ENCODE measurements around the gene MRPS10.

MRPS10 gene

DNA sequence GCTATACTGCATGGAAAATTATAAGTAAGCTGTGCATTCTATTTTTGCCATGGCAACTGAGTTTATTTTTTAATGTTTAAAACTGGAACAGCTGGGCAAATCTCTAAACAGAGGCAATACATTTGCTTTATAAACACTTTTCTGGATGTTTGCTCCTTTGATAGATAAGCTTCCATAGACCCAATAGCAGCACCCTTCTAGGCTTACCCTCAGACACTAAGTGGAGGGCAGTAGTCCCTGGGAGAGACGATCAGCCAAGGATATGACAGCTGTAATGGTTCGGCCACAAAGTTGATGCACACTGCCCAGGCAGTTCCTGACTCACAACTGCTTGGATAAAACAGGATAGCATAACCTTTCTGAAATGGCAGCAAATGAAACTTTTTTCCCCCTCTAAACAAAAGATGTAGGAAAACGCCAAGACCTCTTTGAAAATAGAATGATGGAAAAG lies 8.5 kb upstream of the MRPS10 start:
- DNase-seq = no peak
- H3K27me3 ChIP-seq = no peaks in the 10 kb centered on the region
- intact Hi-C loops (cut with DNase I; ENCODE audit: low total_unique reads) = loop anchor here (10.0 kb wide), 1 partner anchor 291 kb away; no protein-coding TSS in a partner anchor
- H3K27ac ChIP-seq = no peak overlapping the region
- no peaks in the 10 kb centered on the region for H3K9me3 ChIP-seq
- H3K36me3 ChIP-seq = peaks cover 0 to 17% (median 0%) of the 10 kb centered on the region in 3 donors
- no peaks in the 10 kb centered on the region for H3K4me1 ChIP-seq
- TF ChIP-seq, protein P1, sequence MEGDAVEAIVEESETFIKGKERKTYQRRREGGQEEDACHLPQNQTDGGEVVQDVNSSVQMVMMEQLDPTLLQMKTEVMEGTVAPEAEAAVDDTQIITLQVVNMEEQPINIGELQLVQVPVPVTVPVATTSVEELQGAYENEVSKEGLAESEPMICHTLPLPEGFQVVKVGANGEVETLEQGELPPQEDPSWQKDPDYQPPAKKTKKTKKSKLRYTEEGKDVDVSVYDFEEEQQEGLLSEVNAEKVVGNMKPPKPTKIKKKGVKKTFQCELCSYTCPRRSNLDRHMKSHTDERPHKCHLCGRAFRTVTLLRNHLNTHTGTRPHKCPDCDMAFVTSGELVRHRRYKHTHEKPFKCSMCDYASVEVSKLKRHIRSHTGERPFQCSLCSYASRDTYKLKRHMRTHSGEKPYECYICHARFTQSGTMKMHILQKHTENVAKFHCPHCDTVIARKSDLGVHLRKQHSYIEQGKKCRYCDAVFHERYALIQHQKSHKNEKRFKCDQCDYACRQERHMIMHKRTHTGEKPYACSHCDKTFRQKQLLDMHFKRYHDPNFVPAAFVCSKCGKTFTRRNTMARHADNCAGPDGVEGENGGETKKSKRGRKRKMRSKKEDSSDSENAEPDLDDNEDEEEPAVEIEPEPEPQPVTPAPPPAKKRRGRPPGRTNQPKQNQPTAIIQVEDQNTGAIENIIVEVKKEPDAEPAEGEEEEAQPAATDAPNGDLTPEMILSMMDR (IDR thresholded peaks at IDR 0.05) = no peak
- no peak overlapping the region for H3K4me3 ChIP-seq

DNA sequence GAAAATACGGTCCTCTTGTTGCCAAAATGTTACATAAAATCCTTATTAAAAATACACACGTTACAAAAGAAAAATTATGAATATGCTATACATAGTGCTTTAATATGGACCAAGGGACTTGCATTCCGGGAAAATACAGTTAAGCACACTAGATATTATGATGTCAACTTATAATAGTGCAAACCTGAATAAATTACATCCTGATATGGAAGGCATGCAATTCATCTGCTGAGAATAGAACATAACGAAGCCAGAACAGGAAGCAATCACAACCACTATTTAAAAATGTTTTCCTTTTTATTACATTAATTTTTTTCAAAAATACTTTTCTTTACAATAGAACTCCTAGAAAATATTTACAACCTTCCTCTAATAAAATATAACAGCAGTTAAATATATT lies 7.8 kb upstream of the MRPS10 start:
- intact Hi-C loops (cut with DNase I; ENCODE audit: low total_unique reads) = loop anchor here (10.0 kb wide), 1 partner anchor 291 kb away; no protein-coding TSS in a partner anchor
- DNase-seq = no peak
- H3K27ac ChIP-seq = no peak overlapping the region

DNA sequence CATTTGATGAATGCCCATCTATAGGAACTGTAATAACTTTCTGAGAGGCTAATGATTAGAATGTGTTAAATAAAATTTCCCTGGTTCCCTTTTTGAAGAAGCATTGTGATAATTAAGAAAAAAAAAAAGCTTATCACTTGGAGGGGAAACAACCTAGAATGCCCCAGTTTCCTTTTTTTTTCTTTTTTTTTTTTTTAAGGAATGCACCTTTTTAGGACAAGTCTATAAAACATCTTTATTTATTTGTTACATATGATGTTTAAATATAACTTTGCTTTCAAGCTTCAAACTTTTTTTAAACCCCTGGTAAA lies 7.3 kb upstream of the MRPS10 start:
- no peak for DNase-seq
- H3K4me3 ChIP-seq = no peak overlapping the region
- no peaks in the 10 kb centered on the region for H3K9me3 ChIP-seq
- TF ChIP-seq, protein P1 (IDR thresholded peaks at IDR 0.05) = no peak
- no peak overlapping the region for H3K27ac ChIP-seq
- no peaks in the 10 kb centered on the region for H3K4me1 ChIP-seq
- no peaks in the 10 kb centered on the region for H3K27me3 ChIP-seq
- intact Hi-C loops (cut with DNase I; ENCODE audit: low total_unique reads) = loop anchor here (10.0 kb wide), 1 partner anchor 290 kb away; no protein-coding TSS in a partner anchor
- peaks cover 0 to 17% (median 0%) of the 10 kb centered on the region in 3 donors for H3K36me3 ChIP-seq

More for the DNA sequence above, 7.8 kb upstream of the MRPS10 start:
- TF ChIP-seq, protein P1 (IDR thresholded peaks at IDR 0.05) = no peak
- Histone ChIP-seq H3K36me3 (peaks cover 0 to 17% (median 0%) of the 10 kb centered on the region in 3 donors), H3K9me3 (no peaks in the 10 kb centered on the region), H3K4me3 (no peak overlapping the region), H3K4me1 (no peaks in the 10 kb centered on the region), H3K27me3 (no peaks in the 10 kb centered on the region)

DNA sequence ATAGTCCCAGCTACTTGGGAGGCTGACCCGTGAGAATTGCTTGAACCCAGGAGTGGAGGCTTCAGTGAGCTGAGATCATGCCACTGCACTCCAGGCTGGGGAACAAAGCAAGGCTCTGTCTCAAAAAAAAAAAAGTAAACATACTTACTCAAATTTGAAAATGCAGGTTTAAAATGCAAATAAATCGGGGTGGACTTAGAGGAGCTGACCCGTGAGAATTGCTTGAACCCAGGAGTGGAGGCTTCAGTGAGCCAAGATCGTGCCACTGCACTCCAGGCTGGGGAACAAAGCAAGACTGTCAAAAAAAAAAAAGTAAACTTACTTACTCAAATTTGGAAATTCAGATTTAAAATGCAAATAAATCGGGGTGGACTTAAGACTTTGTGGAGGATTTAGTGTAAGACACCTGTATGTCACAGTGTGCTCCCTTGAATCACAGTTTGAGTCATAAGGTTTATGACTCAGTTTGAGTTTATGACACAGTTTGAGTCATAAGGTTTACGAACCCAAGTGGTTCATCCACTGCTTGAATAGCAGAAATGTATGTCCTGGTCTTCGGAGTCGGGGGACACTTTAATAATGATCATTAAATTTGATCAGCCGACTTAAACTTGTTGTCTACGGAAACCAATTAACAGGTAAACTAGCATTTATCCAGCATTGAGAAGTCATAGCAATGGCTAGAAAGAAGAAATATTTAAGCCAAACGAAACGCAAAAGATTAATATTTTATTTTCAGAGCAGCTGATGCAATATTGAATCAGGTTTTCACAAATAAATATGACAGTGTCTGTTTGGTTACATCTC lies 6.8 kb upstream of the MRPS10 start:
- Histone ChIP-seq H3K4me1 (no peaks in the 10 kb centered on the region), H3K4me3 (no peak overlapping the region), H3K27ac (no peak overlapping the region), H3K36me3 (peaks cover 0 to 16% (median 0%) of the 10 kb centered on the region in 3 donors), H3K9me3 (no peaks in the 10 kb centered on the region), H3K27me3 (no peaks in the 10 kb centered on the region)
- DNase-seq = no peak
- intact Hi-C loops (cut with DNase I; ENCODE audit: low total_unique reads) = loop anchor here (10.0 kb wide), 1 partner anchor 290 kb away; no protein-coding TSS in a partner anchor
- TF ChIP-seq, protein P1 (IDR thresholded peaks at IDR 0.05) = no peak

DNA sequence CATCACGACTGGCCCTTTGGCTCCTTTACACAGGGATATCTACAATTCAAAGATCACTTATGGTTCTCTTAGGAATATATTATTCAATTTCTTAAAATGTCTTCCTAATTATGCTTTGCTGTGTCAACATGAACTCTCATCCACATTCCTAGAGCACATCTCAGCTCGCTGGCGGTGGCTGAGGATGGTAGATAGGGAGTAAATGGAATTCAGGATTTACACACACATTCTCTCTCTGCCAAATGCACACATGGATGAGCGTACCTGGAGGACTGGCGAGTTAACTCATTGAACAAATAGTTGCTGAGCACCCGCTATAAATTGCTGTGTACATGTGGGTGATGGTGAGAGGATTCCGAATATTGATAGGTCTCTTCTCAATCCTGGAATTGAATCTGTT lies 4.8 kb upstream of the MRPS10 start:
- TF ChIP-seq, protein P1 (IDR thresholded peaks at IDR 0.05) = no peak
- DNase-seq = no peak
- H3K36me3 ChIP-seq = peaks cover 0 to under 1% (median 0%) of the 10 kb centered on the region in 3 donors
- H3K4me3 ChIP-seq = no peak overlapping the region
- H3K27me3 ChIP-seq = no peaks in the 10 kb centered on the region
- no peaks in the 10 kb centered on the region for H3K9me3 ChIP-seq
- no peaks in the 10 kb centered on the region for H3K4me1 ChIP-seq
- intact Hi-C loops (cut with DNase I; ENCODE audit: low total_unique reads) = loop anchor here (10.0 kb wide), 1 partner anchor 288 kb away; no protein-coding TSS in a partner anchor
- H3K27ac ChIP-seq = no peak overlapping the region

All from tibial artery (tissue), 4 donors.